ENCODE results near the gene MRTO4.
A peak's percentile ranks its signal among the peaks of the same experiment; 100 is the strongest.
"Not testable (repeated sequence)": the region's sequence is repeated elsewhere in the genome, so short reads cannot be mapped to it uniquely, and the experiment has no call there.

The MRTO4 gene

DNA sequence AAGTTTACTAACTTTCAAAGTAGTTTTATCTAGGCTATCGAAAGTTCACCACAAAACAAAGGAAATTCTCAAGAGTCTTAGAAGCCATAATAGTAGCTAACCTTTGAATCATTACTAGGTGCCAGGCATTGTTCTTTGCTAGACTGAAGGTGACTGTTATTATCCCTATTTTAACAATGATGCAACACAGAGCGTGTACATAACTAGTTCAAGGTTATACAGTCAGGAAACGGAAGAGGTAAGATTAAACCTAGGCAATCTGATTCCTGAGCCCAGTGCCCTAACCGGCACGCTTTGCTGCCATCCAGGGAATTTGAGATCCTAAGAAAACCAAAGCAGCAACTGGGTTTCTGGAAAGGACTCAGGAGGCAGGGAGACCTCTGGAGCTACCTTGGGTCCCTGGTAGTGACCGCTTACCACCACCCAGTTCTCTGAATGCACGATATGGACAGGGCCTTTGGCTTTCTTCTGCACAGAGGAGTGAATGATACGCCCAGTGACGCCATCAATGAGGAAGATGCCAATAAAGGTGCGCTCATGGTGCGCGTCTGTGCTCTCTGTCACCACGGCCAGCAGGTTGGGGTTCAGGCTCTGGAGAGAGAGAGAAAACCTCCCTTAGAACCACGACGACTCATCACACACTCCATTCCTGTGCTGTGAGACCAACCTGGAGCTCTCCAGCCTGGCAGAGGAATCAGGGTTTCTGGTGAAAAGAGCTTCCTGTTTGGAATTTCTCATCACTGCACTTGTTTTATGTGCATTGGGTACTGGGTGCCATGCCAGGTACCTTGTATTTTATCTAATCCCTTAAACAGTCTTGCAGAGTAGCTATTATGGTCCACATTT, 28.4 kb upstream of the MRTO4 start:
- no peak for DNase-seq (ENCODE audit: low spot score)

DNA sequence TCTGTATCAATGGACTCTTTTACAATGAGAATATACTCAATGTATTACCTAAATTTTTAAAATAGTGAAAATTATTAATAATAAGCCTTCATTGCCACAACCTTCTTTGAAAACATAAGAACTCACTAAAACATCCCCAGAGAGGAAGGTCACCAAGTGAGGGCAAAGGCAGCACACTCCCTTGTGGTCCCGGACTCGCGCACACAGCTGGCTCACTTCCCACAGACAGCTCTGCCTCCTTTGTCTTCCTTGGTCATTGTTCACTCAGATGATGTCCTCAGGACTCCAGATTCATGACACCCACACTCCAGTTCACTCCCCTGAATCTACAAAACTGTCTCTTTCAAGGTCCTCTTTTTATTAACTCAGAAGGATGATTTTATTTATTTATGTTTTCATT, 22.4 kb upstream of the MRTO4 start:
- no peak for DNase-seq (ENCODE audit: low spot score)

DNA sequence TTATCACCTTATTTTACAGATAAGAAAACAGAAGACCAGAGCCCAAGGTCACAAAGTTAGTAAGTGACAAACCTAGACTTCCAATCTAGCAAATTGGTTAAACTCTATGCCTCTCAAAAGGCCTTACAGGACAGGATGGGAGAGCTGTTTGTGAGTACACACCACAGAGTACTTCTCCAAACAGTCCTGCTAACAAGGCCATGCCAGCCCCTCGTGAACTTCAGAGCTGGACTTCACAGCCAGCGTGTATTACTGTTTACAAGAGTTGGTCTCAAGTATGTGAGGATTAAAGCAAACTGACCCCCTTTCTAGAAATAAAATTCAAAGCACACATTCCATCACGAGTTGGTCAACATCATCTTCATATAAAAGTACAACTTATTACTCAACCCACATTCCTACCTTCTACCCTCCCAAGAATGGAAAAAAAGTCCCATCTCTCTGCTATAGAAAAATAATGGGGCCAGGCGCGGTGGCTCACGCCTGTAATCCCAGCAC, 21.7 kb upstream of the MRTO4 start:
- no peak for DNase-seq (ENCODE audit: low spot score)

DNA sequence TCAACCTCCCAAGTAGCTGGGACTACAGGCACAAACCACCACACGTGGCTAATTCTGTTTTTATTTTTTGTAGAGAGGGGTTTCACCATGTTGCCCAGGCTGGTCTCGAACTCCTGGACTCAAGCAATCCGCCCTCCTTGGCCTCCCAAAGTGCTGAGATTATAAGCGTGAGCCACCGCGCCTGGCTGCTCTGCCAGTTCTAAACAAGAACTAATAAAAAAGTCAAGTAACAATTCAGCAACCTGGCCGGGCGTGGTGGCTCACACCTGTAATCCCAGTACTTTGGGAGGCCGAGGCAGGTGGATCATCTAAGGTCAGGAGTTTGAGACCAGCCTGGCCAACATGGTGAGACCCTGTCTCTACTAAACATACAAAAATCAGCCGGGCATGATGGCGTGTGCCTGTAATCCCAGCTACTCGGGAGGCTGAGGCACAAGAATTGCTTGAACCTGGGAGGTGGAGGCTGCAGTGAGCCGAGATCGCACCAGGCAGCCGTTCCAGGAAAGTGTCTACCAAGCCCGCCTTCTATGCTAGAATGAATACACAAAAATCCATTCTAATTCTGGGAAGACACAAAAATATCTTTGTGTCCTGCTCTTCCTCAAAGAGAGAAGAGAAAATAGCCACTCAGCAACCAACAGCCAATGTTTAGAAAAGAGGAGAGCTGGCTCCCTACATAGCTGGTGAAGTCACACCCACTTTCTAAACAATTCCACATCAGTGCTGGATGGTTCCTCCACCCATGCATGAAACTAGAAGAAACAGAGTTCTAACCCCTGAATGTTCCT, 19.7 kb upstream of the MRTO4 start:
- not testable (repeated sequence) for DNase-seq (ENCODE audit: low spot score)

DNA sequence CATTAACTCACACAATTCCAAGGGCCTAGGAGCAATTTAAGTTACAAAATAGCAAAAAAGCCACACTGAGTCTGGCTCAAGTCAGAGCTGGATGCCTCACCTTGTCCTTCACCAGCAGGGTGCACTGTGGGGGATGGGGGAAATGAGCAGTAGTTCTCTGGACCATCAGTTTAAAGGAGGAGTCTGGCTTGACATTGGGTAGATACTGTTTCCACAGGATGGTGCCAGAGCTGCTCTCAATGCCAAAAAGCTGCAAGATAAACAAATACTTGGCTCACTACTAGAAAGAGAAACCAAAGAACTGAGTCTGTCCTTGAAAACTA, 19.1 kb upstream of the MRTO4 start:
- peak; percentile 42 for DNase-seq (ENCODE audit: low spot score)

DNA sequence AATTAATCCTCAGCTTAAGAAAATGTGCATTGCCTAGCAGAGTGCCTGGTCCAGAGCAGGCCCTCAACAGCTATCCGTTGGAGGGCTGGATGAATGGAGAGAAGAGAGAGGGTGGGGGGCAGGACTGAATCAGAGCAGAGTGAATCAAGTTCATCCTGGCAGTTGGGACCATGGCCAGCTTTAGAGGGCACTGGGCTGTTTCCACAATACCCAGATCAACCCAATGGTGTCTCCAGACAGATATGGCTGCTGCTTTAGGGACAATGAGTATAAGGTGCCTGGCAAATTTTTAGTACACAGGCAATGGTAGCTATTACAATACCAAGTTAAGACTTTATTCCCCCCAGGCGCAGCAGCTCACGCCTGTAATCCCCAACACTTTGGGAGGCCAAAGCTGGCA, 17.4 kb upstream of the MRTO4 start:
- no peak for DNase-seq (ENCODE audit: low spot score)

DNA sequence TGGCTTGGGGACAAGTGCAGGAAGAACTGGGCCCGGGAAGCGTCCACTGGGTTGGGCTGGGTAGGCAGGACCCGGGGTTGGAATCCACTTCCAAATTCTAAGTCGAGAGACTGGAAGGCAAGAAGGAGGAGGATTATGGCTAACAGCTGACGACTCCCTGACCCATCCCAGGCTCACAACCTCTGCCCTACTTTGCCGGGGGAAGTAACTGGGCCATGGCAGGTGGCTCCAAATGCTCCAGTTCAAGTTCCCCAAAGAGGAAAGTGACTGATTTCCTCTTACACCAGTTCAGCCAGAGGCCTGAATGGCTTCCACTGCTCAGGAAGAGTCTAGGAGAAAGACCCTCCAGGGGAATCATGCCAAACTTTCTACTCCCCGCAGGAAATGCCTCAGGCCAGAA, 11.7 kb upstream of the MRTO4 start:
- DNase-seq (ENCODE audit: low spot score): no peak

DNA sequence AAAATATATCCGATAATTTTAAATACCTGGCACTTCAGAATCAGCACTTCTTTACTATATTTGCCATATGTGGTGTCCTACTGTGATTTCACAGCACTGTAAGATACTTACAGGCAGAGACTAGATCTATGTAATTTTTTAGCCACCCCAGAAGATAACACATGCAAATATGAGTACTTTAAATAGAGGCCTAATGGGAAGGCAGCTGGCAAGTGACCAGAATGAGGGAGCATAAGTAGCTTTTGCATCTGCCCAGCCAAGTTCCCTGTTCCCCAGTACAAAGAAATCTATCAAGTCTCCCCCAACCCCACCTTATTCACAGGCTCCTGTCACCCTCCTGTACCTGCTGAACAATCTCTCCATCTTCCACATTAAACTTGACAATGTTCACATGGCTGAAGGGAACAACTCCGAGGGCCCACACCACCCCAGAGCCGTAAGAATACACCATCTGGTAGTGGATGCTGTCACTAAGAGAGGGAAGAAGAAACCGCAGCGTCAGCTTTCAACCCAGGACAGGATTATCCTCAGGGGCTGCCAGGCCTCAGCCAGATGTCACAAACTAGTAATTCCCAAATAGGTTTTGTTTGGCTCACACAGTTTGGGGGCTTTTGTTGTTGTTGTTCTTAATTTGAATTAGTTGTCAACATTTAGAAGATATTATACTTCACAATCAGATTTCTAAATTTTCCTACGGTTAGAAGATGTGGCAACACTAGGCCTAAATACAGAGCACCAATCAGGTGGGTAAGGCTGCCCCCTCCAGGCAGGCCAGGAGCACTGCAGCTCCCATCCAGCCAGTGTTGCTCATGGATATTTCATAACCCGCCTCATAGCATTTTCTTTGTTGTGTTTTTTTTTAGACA, 10.7 kb upstream of the MRTO4 start:
- peak; percentile 94 for DNase-seq (ENCODE audit: low spot score)

DNA sequence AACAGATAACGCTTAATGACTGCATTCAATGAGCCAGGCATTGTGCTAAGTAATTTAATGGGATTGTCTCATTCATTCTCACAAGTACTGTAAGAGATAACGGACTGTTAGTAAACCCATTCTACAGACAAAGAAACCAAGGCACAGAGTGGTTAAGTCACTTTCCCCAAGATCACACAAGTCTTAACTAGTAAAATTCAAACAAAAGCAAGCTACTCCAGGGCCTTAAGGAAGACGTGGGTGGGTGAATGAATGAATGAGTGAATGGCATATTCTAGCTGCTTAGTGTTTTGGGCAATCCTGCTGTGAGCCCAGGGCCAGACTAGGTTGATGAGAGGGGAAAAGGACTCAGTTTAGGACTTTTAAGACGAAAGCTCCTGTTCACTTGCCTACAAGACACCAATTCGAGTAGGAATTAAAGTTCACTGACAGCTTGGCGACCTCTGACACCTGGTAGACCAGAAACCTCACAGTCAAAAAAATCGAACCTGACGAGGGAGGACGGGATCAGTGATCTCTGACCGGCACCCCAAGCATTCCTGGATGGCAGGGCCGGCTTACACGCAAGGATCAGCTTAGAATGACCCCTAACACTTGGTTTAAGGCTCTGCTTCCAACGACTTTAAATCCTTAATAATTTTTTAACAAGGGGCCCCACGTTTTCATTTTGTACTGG, 838 bp upstream of the MRTO4 start:
- DNase-seq (ENCODE audit: low spot score): no peak

DNA sequence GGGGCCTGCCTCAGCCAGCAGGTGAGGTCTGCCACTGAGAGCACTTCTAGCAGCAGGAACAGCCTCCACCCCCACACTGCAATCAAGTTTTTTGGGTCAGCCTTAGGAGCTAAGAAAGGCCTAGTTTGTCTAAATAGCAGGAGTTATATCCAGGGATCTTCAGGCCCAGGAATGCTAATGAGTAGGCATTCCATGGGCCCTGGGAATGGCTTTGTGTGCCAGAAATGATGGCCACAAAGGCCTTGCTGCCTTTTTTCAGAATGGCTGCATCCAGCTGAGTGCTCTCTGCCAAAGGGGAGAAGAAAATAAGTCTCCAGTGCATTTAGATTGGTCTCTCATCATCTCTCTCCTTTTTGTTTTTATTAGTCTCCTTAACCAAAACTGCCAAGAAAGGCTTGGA, 2.8 kb downstream of the MRTO4 start:
- DNase-seq (ENCODE audit: low spot score): no peak

DNA sequence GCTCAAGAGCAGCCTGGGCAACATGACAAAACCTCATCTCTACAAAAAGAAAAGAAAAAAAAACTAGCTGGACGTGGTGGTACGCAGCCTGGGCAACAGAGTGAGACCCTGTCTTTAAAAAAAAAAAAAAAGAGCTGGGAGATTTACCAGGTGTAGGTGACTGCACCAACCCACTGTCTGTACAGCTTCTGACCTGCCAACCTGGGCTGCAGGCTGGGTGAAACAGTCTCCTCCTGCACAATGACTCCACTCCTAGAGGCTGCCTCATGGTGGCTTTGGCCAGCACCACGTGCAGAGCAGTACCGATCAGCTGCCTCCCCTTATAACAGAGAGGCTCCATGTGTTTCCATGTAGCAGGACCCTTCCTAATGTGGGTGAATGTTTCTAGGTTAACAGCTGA, 3.7 kb downstream of the MRTO4 start:
- DNase-seq (ENCODE audit: low spot score): no peak

DNA sequence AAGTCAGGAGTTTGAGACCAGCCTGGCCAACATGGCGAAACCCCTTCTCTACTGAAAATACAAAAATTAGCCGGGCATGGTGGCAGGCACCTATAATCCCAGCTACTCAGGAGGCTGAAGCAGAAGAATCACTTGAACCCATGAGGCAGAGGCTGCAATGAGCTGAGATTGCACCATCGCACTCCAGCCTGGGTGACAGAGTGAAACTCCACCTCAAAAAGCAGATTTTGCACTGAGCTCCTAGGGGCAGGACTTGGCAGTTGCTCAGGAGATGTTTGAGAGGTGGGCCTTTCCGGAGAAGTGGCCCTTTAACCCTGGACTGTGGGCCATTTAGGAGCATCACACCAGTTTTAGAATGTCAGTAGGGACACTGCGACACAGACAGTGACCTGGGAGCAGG, 4.7 kb downstream of the MRTO4 start:
- DNase-seq (ENCODE audit: low spot score): not testable (repeated sequence)

DNA sequence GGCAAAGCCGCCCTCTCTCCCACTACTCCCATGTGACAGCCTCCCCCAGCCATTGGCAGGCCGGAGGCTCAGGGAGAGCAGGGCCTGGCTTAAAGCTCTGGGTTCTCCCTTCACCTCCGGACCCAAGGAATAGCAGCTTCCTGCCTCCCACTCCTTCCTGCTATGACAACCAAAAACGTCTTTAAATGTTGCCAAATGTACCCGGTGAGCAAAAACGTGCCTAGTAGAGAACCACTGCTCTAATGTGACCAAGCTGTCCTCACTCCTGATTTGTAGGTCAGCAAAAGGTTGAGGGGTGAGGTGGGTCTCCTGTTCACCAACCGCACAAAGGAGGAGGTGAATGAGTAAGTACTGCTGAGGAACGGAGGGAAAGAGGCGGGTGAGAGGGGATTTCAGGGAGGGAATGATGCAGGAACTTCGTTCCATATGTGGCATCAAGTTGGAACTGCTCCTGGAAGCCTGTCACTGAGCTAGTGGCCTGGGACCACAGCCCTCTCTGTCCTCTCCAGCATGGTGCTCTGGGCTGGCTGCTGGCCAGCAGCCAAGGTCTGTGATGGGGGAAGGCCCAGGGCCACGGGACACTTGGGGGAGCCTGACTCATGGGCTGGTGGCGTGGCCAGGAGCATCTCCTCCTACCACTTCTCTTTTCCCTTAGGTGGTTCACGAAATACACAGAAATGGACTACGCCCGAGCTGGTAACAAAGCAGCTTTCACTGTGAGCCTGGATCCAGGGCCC, 5.7 kb downstream of the MRTO4 start:
- DNase-seq (ENCODE audit: low spot score): no peak

DNA sequence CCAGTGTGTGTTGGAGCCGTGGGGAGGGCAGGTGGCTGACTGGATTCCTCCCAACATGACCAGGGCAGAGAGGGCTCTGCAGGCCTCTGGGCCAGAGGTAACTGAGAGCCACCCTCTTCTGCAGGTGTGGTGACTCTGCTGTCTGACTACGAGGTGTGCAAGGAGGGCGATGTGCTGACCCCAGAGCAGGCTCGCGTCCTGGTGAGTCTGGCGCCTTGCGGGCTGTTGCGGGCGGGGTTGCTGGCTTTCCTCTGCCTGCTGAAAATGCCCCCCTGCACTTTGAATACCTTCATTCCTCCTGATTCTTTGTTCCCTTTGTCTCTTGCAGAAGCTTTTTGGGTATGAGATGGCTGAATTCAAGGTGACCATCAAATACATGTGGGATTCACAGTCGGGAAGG, 6.7 kb downstream of the MRTO4 start:
- DNase-seq (ENCODE audit: low spot score): no peak

DNA sequence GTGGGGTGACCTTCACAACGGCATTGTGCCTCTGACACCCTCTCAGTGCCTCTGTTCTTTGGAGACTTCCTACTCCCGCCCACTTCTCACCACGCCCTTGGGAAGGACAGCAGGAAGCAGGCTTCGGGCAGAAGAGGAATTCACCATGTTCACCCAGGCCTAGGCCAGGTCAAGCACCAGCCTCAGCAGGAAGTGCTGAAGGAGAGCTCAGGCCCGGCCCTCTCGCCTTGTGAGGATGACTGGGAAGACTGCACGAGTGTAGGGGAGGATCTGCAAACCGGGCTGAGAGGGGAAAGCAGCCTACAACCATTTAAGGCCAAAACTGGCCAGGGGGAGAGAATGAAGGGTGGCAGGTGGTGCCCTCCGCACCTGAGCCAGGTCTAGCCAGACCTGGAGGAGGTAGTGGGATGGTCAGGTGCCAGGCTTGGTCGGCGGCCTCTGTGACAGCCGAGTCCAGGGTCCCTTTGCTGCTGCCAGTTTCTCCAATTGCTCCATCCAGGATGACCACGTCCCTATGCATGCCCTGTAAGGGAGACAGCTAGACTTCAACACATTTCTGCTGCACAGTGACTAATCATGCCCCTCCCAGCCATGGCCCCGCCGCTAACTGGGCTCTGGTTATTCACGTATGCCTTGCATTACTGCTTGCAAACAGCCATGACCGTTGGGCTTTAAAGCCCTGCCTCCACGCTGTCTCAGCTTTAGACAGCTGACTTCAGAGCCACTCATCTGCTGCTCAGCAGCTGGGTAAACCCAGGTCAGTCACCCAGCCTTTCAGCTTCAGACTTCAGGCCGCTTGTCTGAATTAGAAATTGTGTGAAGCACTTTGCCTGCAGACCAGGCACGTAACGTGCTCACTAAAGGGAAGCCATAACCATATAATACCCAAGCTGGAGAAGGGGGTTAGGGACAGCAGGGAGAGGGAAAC, 8.9 kb downstream of the MRTO4 start:
- DNase-seq (ENCODE audit: low spot score): peak; percentile 94

DNA sequence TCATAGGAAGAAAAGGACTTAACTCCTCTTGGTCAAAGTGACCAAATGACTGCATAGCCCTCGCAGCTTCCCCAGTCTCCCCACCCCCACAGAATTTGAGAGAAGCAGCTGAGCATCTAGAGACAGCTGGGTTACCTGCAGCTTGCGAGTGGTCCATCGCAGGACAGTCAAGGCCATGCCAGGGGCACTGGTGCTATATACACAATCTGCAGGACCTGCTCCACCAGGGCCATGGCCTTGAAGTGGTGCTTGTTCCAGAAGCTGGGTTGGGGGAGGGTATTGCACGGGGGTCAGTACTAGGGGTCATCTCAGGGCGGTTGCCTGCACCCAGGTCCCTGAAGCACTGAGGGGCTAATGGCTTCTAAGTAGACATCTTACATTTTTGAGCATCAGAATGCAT, 10.4 kb downstream of the MRTO4 start:
- no peak for DNase-seq (ENCODE audit: low spot score)

DNA sequence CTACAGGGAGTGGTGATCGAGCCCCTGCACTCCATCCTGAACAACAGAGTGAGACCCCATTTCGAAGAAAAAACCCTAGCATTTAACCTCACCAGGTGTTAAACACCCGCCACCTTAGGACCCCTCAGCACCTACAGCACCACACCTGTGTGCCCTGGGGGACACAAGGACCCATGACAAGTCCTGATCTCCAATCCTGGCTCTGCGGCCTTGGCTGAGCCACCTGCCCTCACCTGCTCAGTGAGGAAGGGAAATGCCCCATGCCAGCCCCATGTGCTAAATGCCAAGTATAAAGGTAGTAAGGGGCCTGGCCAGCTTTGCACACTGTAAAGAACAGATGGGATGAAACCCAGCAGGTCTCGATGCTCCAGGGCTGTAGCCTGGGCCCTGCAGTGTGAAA, 11.1 kb downstream of the MRTO4 start:
- DNase-seq (ENCODE audit: low spot score): no peak

DNA sequence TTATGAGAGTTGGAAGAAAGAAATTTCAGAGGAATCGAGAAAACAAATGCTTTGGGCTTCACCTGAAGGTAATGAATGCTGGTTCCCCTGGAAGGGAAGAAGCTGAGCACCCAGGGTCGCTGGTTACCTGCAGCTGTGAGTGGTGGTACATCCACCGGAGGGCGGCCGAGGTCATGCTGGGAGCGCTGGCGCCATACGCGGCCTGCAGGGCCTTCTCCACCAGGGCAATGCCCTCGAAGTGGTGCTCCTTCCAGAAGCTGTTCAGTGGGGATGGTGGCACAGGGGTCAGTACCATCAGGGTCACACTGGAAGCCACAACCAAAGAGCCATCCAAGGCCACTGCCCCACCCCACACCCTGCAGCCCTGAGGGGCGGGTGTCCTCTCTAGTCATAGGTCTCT, 16.8 kb downstream of the MRTO4 start:
- DNase-seq (ENCODE audit: low spot score): no peak

DNA sequence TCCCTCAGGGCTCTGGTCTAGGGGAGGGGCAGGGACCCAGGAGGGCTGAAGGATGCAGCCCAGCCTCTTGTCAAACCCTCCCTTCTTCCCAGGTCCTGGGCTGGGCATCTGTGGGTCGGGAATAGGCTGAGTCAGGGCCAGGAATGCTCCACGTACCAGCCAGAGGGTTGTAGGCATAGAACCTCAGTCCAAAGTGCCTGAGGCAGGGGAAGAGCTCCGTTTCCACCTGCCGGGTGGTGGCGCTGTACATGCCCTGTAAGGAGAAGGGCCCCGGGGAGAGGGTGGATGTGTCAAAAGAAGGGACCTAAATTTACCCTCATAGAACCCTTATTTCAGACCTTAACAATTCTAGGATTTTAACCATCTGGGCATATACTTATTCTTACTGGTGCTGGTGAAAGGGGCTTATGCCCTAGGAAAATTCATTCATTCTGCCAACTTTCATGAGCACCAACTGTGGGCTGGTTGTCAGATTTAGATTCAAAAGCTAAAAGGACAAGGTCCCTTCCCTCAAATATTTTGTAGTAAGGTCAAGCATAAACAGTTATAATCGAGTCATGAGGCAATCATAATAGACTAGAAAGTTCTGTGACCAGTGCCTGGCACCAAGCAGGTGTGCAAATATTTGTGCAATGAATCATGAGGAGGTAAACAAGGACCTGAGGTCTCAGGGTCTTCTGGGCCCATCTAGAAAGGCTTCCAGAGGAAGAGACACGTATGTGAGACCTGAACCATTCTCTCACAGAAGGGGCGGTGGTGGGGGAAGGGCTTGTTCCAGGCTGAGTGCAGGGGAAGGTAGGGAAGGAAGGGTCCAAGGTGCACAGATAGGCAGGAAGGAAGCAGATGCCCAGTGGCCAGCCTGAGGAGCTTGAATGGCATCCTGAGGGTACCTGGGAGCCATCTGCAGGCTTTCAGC, 18.1 kb downstream of the MRTO4 start:
- DNase-seq (ENCODE audit: low spot score): not testable (repeated sequence)
